ENCODE data around the gene EEFSEC. TPM values are rescaled to one million over a fixed set of nuclear protein-coding genes. Genes with fewer than 3 reads are reported as not detected.

The EEFSEC gene
- total and polyA plus RNA-seq, 2 experiments from 2014 or later, result 10.1 to 16.2 TPM

DNA sequence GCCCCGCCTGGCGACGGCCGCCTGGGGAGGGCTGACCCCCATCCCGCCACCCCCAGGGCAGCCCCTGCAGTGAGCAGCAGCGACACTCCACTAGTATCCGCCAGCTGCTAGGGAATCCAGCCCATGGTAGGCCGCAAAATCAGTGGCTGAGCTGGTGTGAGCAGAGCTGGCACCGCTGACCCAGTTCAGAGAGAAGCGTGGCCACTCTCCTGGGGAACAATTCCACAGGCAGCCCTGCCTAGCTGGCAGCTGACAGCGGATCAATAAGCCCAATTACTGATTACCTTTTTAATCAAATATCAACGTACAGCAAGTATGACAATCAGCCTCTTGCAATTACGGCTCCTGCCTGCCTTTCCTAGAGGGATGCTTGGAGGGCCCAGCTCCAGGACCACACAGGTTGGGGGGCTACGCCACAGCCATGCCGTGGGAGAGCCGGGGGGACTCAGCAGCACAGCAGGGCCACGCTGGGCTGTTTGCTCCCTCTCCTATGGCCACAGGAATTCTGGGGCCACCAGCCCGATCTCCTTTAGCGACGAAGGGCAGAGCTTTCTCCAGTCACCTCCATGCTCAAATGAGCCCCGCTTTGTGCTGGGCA lies 299.5 kb downstream of the EEFSEC start:
- peaks cover 11% of the 10 kb centered on the region for H3K27me3 Mint-ChIP-seq (ENCODE audit: insufficient read depth, low read depth, poor library complexity)
- no peaks in the 10 kb centered on the region; the same call in 1 of the 2 replicates for H3K27me3 ChIP-seq (ENCODE audit: insufficient read depth)

More for the DNA sequence above, 299.5 kb downstream of the EEFSEC start:
- no peaks in the 10 kb centered on the region for H4K20me1 ChIP-seq (replicated peaks; ENCODE audit: insufficient read depth)
- no peaks in the 10 kb centered on the region for H3F3A ChIP-seq (replicated peaks; ENCODE audit: low read depth)
- H2AFZ ChIP-seq, result no peak overlapping the region
- Mint-ChIP-seq H3K4me3 (no peak overlapping the region), H3K4me1 (peaks cover 6% of the 10 kb centered on the region; the same call in 1 of the 3 replicates), H3K36me3 (ENCODE audit: low read depth) (no peaks in the 10 kb centered on the region; the same call in 2 of the 3 replicates), H3K27ac (no peak overlapping the region), H3K9me3 (no peaks in the 10 kb centered on the region)
- H3K9me2 ChIP-seq (ENCODE audit: insufficient read depth), result no peaks in the 10 kb centered on the region
- TF ChIP-seq EZH2 (IDR thresholded peaks at IDR 0.05; ENCODE audit: low read depth, unreplicated experiment), result no peak
- TF ChIP-seq STAT1 (IDR thresholded peaks at IDR 0.05; ENCODE audit: unreplicated experiment), result no peak
- no peak for TF ChIP-seq ZNF462 (CRISPR knock-in tag; IDR thresholded peaks at IDR 0.05)
- TF ChIP-seq NANOG (IDR thresholded peaks at IDR 0.05; ENCODE audit: borderline replicate concordance), result no peak
- no peak for TF ChIP-seq ZNF114 (CRISPR knock-in tag; IDR thresholded peaks at IDR 0.05)
- TF ChIP-seq CREB1 (CRISPR knock-in tag; IDR thresholded peaks at IDR 0.05; ENCODE audit: low read depth), result no peak
- no peak for TF ChIP-seq ZNF331 (CRISPR knock-in tag; IDR thresholded peaks at IDR 0.05; ENCODE audit: low read depth)
- no peak for TF ChIP-seq JUNB (IDR thresholded peaks at IDR 0.05; ENCODE audit: unreplicated experiment)
- TF ChIP-seq, protein P1, sequence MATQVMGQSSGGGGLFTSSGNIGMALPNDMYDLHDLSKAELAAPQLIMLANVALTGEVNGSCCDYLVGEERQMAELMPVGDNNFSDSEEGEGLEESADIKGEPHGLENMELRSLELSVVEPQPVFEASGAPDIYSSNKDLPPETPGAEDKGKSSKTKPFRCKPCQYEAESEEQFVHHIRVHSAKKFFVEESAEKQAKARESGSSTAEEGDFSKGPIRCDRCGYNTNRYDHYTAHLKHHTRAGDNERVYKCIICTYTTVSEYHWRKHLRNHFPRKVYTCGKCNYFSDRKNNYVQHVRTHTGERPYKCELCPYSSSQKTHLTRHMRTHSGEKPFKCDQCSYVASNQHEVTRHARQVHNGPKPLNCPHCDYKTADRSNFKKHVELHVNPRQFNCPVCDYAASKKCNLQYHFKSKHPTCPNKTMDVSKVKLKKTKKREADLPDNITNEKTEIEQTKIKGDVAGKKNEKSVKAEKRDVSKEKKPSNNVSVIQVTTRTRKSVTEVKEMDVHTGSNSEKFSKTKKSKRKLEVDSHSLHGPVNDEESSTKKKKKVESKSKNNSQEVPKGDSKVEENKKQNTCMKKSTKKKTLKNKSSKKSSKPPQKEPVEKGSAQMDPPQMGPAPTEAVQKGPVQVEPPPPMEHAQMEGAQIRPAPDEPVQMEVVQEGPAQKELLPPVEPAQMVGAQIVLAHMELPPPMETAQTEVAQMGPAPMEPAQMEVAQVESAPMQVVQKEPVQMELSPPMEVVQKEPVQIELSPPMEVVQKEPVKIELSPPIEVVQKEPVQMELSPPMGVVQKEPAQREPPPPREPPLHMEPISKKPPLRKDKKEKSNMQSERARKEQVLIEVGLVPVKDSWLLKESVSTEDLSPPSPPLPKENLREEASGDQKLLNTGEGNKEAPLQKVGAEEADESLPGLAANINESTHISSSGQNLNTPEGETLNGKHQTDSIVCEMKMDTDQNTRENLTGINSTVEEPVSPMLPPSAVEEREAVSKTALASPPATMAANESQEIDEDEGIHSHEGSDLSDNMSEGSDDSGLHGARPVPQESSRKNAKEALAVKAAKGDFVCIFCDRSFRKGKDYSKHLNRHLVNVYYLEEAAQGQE (IDR thresholded peaks at IDR 0.05; ENCODE audit: unreplicated experiment), result no peak
- no peak for TF ChIP-seq POLR2AphosphoS5 (IDR thresholded peaks at IDR 0.05; ENCODE audit: low read depth)
- no peak for TF ChIP-seq EZH2phosphoT487 (IDR thresholded peaks at IDR 0.05; ENCODE audit: unreplicated experiment)
- TF ChIP-seq, protein P2, sequence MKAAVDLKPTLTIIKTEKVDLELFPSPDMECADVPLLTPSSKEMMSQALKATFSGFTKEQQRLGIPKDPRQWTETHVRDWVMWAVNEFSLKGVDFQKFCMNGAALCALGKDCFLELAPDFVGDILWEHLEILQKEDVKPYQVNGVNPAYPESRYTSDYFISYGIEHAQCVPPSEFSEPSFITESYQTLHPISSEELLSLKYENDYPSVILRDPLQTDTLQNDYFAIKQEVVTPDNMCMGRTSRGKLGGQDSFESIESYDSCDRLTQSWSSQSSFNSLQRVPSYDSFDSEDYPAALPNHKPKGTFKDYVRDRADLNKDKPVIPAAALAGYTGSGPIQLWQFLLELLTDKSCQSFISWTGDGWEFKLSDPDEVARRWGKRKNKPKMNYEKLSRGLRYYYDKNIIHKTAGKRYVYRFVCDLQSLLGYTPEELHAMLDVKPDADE (IDR thresholded peaks at IDR 0.05), result no peak
- TF ChIP-seq CTCF (conservative IDR thresholded peaks at IDR 0.05; ENCODE audit: low read depth in 2 of 2), result no peak
- no peak for ATAC-seq
- no peak overlapping the region for H3K27ac ChIP-seq (ENCODE audit: low read depth)
- no peaks in the 10 kb centered on the region for H3K79me2 ChIP-seq (replicated peaks; ENCODE audit: insufficient read depth)
- H3K4me1 ChIP-seq (ENCODE audit: insufficient read depth), result no peaks in the 10 kb centered on the region
- H3K4me3 ChIP-seq, result no peak overlapping the region
- DNase-seq (ENCODE audit: low spot score), result no peak
- H3K4me2 ChIP-seq, result no peak overlapping the region
- no peaks in the 10 kb centered on the region for H3K36me3 ChIP-seq (ENCODE audit: insufficient read depth)
